ENCODE data around the gene PCARE. TPM values are rescaled to one million over a fixed set of nuclear protein-coding genes. Genes with fewer than 3 reads are reported as not detected.

Gene PCARE
- polyA plus RNA-seq, 4 donors = not detected

DNA sequence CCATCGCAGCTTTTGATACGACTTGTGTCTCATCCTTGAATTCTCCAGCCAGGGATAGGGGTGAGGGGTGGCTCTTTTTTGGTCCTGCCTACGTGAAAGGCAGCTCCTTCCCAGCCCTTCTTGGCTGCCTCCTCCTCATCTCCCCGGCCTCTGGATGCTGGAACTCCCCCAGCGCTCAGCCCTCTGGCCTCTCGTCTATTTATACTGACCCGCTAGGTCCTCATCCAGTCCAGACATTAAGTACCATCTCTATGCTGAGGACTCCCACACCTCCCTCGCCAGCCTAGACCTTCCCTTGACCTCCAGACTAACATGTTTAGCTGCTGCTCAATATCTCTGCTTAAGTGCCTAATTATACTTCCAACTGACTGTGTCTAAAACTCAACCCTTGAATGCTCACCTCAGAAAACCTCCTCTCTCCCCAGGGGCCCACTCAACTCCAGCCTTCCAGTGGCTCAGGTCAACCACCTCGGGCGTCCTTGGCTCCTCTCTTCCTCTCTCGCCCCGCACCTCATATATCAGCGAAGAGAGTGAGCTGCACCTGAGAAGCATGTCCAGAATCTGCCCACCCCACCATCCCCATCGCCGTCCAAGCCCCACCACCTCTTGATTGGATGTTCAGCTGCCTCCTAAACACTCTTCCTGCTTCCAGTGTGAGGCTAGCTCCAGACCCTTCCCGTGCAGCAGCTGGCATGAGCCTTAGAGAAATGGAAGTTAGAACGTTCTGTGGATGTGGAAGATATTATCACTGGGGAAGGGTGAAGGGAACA lies 58.4 kb downstream of the PCARE start:
- Histone ChIP-seq H3K27ac (ENCODE audit: low read depth in 1 of 3, low read length in 2 of 3) (peak overlapping the region in 2 of 3 donors; percentile 61 to 83), H3K4me3 (ENCODE audit: low read depth in 1 of 3, low read length in 3 of 3) (no peak overlapping the region), H3K4me1 (ENCODE audit: control insufficient read depth in 3 of 3, insufficient read depth in 2 of 3, low read depth in 1 of 3, low read length in 2 of 3) (peaks cover 0 to 7% (median 3%) of the 10 kb centered on the region in 3 donors), H3K27me3 (ENCODE audit: control insufficient read depth in 3 of 3, insufficient read depth in 3 of 3, low read length in 3 of 3) (peaks cover 0 to 4% (median 0%) of the 10 kb centered on the region in 3 donors), H3K36me3 (ENCODE audit: control insufficient read depth in 3 of 3, insufficient read depth in 2 of 3, low read depth in 1 of 3, low read length in 3 of 3) (no peaks in the 10 kb centered on the region), H3K9me3 (ENCODE audit: control insufficient read depth in 2 of 2, insufficient read depth in 1 of 2, low read depth in 1 of 2, low read length in 1 of 2) (no peaks in the 10 kb centered on the region)
- DNase-seq (no peak), FAIRE-seq (no peak)
- 69 to 80% (median 73%) methylated on average over 17 of the region's 17 CpGs for WGBS, 3 donors

DNA sequence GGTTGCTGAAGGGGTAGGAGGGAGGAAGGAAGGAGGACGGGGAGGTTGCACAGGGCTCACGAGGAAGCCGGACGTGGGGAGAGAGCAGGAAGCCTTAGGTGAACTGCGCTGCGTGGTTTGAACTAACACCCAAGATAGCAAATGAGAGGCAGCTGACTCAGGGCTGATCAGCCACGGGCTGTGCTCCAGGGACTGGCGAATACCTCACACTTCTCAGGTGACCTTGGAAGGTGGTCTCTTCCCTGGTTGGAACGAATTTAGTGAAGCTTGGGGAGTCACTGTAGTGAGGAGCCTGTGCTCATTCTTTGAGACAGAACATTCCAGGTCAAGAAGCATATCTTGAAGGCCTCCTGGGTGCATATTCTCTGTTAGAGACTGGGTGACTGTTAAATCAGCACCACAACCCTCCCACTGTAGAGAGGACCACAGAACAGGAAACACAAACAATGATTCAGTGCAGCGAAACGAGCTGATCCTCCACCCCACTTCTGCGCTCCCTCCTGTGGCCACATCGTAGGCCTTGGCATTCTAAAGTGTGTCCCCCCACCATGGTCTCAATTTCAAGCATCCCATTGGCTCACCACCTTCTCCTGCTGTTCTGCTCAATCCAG lies 59.4 kb downstream of the PCARE start:
- FAIRE-seq (no peak), DNase-seq (peak in 1 of 2 donors; percentile 58)
- Histone ChIP-seq H3K9me3 (ENCODE audit: control insufficient read depth in 2 of 2, insufficient read depth in 1 of 2, low read depth in 1 of 2, low read length in 1 of 2) (no peaks in the 10 kb centered on the region), H3K4me3 (ENCODE audit: low read depth in 1 of 3, low read length in 3 of 3) (no peak overlapping the region), H3K27ac (ENCODE audit: low read depth in 1 of 3, low read length in 2 of 3) (peak overlapping the region in 2 of 3 donors; percentile 34 to 83), H3K36me3 (ENCODE audit: control insufficient read depth in 3 of 3, insufficient read depth in 2 of 3, low read depth in 1 of 3, low read length in 3 of 3) (no peaks in the 10 kb centered on the region), H3K4me1 (ENCODE audit: control insufficient read depth in 3 of 3, insufficient read depth in 2 of 3, low read depth in 1 of 3, low read length in 2 of 3) (peaks cover 0 to 7% (median 3%) of the 10 kb centered on the region in 3 donors), H3K27me3 (ENCODE audit: control insufficient read depth in 3 of 3, insufficient read depth in 3 of 3, low read length in 3 of 3) (peaks cover 0 to 4% (median 0%) of the 10 kb centered on the region in 3 donors)
- 48 to 78% (median 70%) methylated on average over 13 of the region's 13 CpGs for WGBS, 3 donors

- Histone ChIP-seq H3K4me1 (ENCODE audit: control insufficient read depth in 3 of 3, insufficient read depth in 2 of 3, low read depth in 1 of 3, low read length in 2 of 3) (peaks cover 0 to 7% (median 3%) of the 10 kb centered on the region in 3 donors), H3K27ac (ENCODE audit: low read depth in 1 of 3, low read length in 2 of 3) (peak overlapping the region in 2 of 3 donors; percentile 42 to 83), H3K4me3 (ENCODE audit: low read depth in 1 of 3, low read length in 3 of 3) (peak overlapping the region in 1 of 3 donors; percentile 6), H3K36me3 (ENCODE audit: control insufficient read depth in 3 of 3, insufficient read depth in 2 of 3, low read depth in 1 of 3, low read length in 3 of 3) (no peaks in the 10 kb centered on the region), H3K27me3 (ENCODE audit: control insufficient read depth in 3 of 3, insufficient read depth in 3 of 3, low read length in 3 of 3) (peaks cover 0 to 4% (median 0%) of the 10 kb centered on the region in 3 donors), H3K9me3 (ENCODE audit: control insufficient read depth in 2 of 2, insufficient read depth in 1 of 2, low read depth in 1 of 2, low read length in 1 of 2) (no peaks in the 10 kb centered on the region)
- no peak for DNase-seq
- 67 to 90% (median 70%) methylated on average over 8 of the region's 8 CpGs for WGBS, 3 donors
- FAIRE-seq = no peak
Observed at GRCh38 chr2:29014331-29014730, 60.0 kb downstream of the PCARE start.

GRCh38 chr2:29013057-29013780 lies 61.1 kb downstream of the PCARE start:
- no peak for FAIRE-seq

GRCh38 chr2:29012211-29012681 lies 62.1 kb downstream of the PCARE start:
- Histone ChIP-seq H3K27ac (ENCODE audit: low read depth in 1 of 3, low read length in 2 of 3) (peak overlapping the region in 2 of 3 donors; percentile 75 to 87), H3K27me3 (ENCODE audit: control insufficient read depth in 3 of 3, insufficient read depth in 3 of 3, low read length in 3 of 3) (peaks cover 0 to 4% (median 0%) of the 10 kb centered on the region in 3 donors), H3K9me3 (ENCODE audit: control insufficient read depth in 2 of 2, insufficient read depth in 1 of 2, low read depth in 1 of 2, low read length in 1 of 2) (no peaks in the 10 kb centered on the region), H3K36me3 (ENCODE audit: control insufficient read depth in 3 of 3, insufficient read depth in 2 of 3, low read depth in 1 of 3, low read length in 3 of 3) (no peaks in the 10 kb centered on the region), H3K4me1 (ENCODE audit: control insufficient read depth in 3 of 3, insufficient read depth in 2 of 3, low read depth in 1 of 3, low read length in 2 of 3) (peaks cover 0 to 7% (median 3%) of the 10 kb centered on the region in 3 donors), H3K4me3 (ENCODE audit: low read depth in 1 of 3, low read length in 3 of 3) (no peak overlapping the region)
- DNase-seq (peak in 1 of 2 donors; percentile 47), FAIRE-seq (no peak)
- 32 to 46% (median 43%) methylated on average over 9 of the region's 9 CpGs for WGBS, 3 donors

More at GRCh38 chr2:29013057-29013780, 61.1 kb downstream of the PCARE start:
- peaks cover 0 to 7% (median 3%) of the 10 kb centered on the region in 3 donors for H3K4me1 ChIP-seq (ENCODE audit: control insufficient read depth in 3 of 3, insufficient read depth in 2 of 3, low read depth in 1 of 3, low read length in 2 of 3)
- DNase-seq = peak in 1 of 2 donors; percentile 43
- H3K27me3 ChIP-seq (ENCODE audit: control insufficient read depth in 3 of 3, insufficient read depth in 3 of 3, low read length in 3 of 3) = peaks cover 0 to 4% (median 0%) of the 10 kb centered on the region in 3 donors
- H3K27ac ChIP-seq (ENCODE audit: low read depth in 1 of 3, low read length in 2 of 3) = peak overlapping the region in 2 of 3 donors; percentile 49 to 87
- no peaks in the 10 kb centered on the region for H3K36me3 ChIP-seq (ENCODE audit: control insufficient read depth in 3 of 3, insufficient read depth in 2 of 3, low read depth in 1 of 3, low read length in 3 of 3)
- H3K9me3 ChIP-seq (ENCODE audit: control insufficient read depth in 2 of 2, insufficient read depth in 1 of 2, low read depth in 1 of 2, low read length in 1 of 2) = no peaks in the 10 kb centered on the region
- no peak overlapping the region for H3K4me3 ChIP-seq (ENCODE audit: low read depth in 1 of 3, low read length in 3 of 3)
- 15 to 70% (median 33%) methylated on average over 11 of the region's 11 CpGs for WGBS, 3 donors

Other genes starting within 250 kb of the PCARE start
- gene TRMT61B, start 204.2 kb downstream of the PCARE start, polyA plus RNA-seq = 10 to 100 TPM; 15.5 to 58.8 (median 26.4) TPM
- 10 to 100 TPM; 10.5 to 31.4 (median 15.1) TPM for gene WDR43, start 179.9 kb downstream of the PCARE start, polyA plus RNA-seq
- 1 to 10 TPM in 1 of 4 donors, under 1 TPM in 3; under 0.01 to 1.1 (median 0.79) TPM for gene TOGARAM2, start 93.2 kb downstream of the PCARE start, polyA plus RNA-seq
- gene CLIP4, start 40.9 kb upstream of the PCARE start, polyA plus RNA-seq = 1 to 10 TPM in 2 of 4 donors, under 1 TPM in 2; 0.52 to 5.8 (median 1.1) TPM

All from small intestine (tissue), 7 donors.